GM19099 (cell line): ENCODE data around the gene DLL1.

ENCODE experiments used
- POLR2A ChIP-seq: IDR thresholded peaks from 3 replicates; pipeline ENCODE4 v1.6.1; 2011; ENCODE audit warnings: low read depth; ENCODE audit not compliant: insufficient read length; ENCODE audit errors: extremely low read depth

Gene DLL1

GRCh38 chr6:170289180-170289931 is 1.5 kb downstream of the DLL1 start:
- TF ChIP-seq POLR2A: no peak

- TF ChIP-seq POLR2A: no peak
Observed at GRCh38 chr6:170288852-170289179, 2.1 kb downstream of the DLL1 start.

GRCh38 chr6:170288091-170288631 is 2.7 kb downstream of the DLL1 start:
- no peak for TF ChIP-seq POLR2A

- no peak for TF ChIP-seq POLR2A
Observed at GRCh38 chr6:170287371-170287876, 3.5 kb downstream of the DLL1 start.

- no peak for TF ChIP-seq POLR2A
Observed at GRCh38 chr6:170286934-170287265, 4.0 kb downstream of the DLL1 start.

GRCh38 chr6:170286246-170286933 is 4.5 kb downstream of the DLL1 start:
- TF ChIP-seq POLR2A: no peak

- TF ChIP-seq POLR2A: no peak
Observed at GRCh38 chr6:170285482-170285881, 5.4 kb downstream of the DLL1 start.

- no peak for TF ChIP-seq POLR2A
Observed at GRCh38 chr6:170284866-170285469, 5.9 kb downstream of the DLL1 start.

GRCh38 chr6:170284126-170284773 is 6.6 kb downstream of the DLL1 start:
- no peak for TF ChIP-seq POLR2A

GRCh38 chr6:170283212-170284081 is 7.4 kb downstream of the DLL1 start:
- no peak for TF ChIP-seq POLR2A

GRCh38 chr6:170282512-170283158 is 8.2 kb downstream of the DLL1 start:
- TF ChIP-seq POLR2A: no peak

GRCh38 chr6:170281331-170282292 is 9.3 kb downstream of the DLL1 start:
- no peak for TF ChIP-seq POLR2A

- TF ChIP-seq POLR2A: no peak
Observed at GRCh38 chr6:170280689-170281045, 10.2 kb downstream of the DLL1 start.
